Rectal smooth muscle tissue (tissue), 1 donor: ENCODE measurements around the gene SERAC1.

Experiments used
- H3K27ac ChIP-seq: one replicate; pipeline ENCODE4 v1.7.0; 2013; ENCODE audit warnings: low read depth, low read length, inconsistent platforms
- H3K27me3 ChIP-seq: one replicate; pipeline ENCODE4 v1.7.0; 2013; ENCODE audit warnings: low read length; ENCODE audit not compliant: control insufficient read depth, insufficient read depth
- H3K36me3 ChIP-seq: one replicate; pipeline ENCODE4 v1.7.0; 2013; ENCODE audit warnings: low read length; ENCODE audit not compliant: control insufficient read depth, insufficient read depth
- H3K4me1 ChIP-seq: one replicate; pipeline ENCODE4 v1.7.0; 2013; ENCODE audit warnings: low read length; ENCODE audit not compliant: control insufficient read depth, insufficient read depth
- H3K4me3 ChIP-seq: one replicate; pipeline ENCODE4 v1.7.0; 2013; ENCODE audit warnings: low read length
- H3K9ac ChIP-seq: one replicate; pipeline ENCODE4 v1.7.0; 2013; ENCODE audit warnings: low read length

The SERAC1 gene

DNA sequence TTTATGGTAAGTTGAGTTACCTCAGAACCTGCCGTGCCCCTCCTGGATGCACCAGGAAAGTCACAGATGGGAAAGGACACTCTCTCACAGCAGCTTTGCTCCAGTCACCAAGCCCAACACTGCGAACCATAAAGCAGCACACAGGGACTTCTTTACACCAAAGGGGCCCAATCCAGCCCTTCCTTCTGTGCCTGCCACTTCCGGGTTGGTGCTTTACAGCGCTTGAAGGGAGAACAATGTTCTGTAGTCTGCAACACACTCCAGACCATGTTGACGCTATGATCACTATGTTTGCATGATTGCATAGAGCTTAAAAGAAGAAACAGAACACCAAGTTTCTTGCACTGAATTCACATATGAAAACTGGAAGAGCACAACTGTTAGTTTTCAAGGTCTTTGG lies 57.1 kb downstream of the SERAC1 start:
- H3K27ac ChIP-seq: no peak overlapping the region
- H3K4me1 ChIP-seq: no peaks in the 10 kb centered on the region
- no peak overlapping the region for H3K9ac ChIP-seq
- no peak overlapping the region for H3K4me3 ChIP-seq
- H3K36me3 ChIP-seq: no peaks in the 10 kb centered on the region
- H3K27me3 ChIP-seq: no peaks in the 10 kb centered on the region

DNA sequence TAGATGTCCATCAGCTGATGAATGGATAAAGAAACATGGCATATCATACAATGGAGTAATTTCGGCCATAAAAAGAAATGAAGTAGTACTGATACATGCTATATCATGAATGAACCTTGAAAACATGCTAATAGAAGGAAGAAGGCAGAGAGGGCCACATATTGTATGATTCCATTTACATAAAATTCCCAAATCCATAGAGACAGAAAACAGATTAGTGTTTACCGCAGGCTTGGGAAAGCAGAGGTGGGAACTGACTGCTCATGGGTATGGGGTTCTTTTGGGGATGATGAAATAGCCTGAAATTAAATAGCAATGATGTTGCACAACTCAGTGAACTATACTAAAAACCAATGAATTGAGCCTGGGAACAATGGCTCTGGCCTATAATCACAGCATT lies 58.3 kb downstream of the SERAC1 start:
- Histone ChIP-seq H3K4me1 (no peaks in the 10 kb centered on the region), H3K4me3 (no peak overlapping the region), H3K27ac (no peak overlapping the region), H3K9ac (no peak overlapping the region), H3K36me3 (no peaks in the 10 kb centered on the region), H3K27me3 (no peaks in the 10 kb centered on the region)

DNA sequence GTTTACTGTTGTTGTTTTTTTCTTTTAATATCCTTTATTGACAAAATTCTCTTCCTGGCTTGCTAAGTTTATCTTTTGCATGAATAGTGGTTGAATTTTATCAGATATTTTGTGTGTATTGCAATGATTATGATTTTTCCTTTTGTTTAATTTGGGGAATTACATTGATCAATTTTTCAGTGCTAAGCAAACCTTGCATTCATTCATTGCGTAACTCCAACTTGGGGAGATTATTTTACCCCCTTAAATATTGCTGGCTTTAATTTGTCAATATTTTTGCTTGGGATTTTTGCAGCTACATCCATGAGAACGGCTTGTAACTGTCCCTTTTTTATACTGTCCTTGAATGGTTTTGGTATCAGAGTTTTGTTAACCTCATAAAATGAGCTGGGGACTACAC lies 63.4 kb downstream of the SERAC1 start:
- Histone ChIP-seq H3K27me3 (no peaks in the 10 kb centered on the region), H3K4me3 (no peak overlapping the region), H3K27ac (no peak overlapping the region), H3K4me1 (no peaks in the 10 kb centered on the region), H3K36me3 (no peaks in the 10 kb centered on the region), H3K9ac (no peak overlapping the region)

DNA sequence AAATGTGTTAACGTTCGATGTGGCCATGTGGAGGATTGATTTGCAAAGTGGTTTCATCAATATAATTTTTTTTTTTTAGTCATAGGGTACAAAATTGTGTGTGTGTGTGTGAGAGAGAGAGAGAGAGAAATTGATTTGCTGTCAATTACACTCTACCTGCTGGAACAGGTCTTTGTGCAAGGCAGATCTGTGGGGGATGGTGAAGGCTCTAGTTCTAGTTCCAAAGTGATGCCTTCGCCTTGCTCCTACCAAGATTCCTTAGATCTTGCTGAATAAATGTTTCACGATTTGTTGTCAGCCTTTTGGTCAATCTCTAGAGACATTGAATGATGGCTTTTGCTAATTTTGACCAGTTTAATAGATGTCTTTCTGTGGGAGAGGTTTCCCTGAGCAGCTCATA lies 64.8 kb downstream of the SERAC1 start:
- H3K4me1 ChIP-seq: no peaks in the 10 kb centered on the region
- H3K36me3 ChIP-seq: no peaks in the 10 kb centered on the region
- no peak overlapping the region for H3K9ac ChIP-seq
- no peak overlapping the region for H3K4me3 ChIP-seq
- no peaks in the 10 kb centered on the region for H3K27me3 ChIP-seq
- H3K27ac ChIP-seq: no peak overlapping the region

DNA sequence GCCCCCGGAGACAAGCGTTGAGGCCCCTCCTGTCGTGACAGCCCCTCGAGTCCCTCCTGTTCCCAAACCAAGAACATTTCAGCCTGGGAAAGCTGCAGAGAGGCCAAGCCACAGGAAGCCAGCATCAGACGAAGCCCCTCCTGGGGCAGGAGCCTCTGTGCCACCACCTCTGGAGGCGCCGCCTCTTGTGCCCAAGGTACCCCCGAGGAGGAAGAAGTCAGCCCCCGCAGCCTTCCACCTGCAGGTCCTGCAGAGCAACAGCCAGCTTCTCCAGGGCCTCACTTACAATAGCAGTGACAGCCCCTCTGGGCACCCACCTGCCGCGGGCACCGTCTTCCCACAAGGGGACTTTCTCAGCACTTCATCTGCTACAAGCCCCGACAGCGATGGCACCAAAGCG lies 72.4 kb downstream of the SERAC1 start:
- no peak overlapping the region for H3K27ac ChIP-seq

DNA sequence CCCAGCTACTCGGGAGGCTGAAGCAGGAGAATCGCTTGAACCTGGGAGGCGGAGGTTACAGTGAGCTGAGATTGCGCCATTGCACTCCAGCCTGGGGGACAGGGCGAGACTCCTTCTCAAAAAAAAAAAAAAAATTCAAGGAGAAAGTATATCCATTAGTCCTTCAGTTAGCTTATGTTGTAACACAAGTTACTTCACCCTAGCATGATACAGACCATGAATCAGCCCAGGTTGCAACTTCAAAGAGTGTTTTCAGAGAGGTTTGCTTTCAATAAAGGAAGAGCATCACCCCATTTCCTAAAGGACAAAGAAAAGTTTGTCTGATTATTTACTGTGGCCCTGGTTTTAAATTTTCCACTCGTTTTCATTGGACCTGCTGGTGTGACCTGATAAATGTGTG lies 73.0 kb downstream of the SERAC1 start:
- H3K4me1 ChIP-seq: no peaks in the 10 kb centered on the region
- H3K36me3 ChIP-seq: peaks cover 21% of the 10 kb centered on the region
- no peak overlapping the region for H3K4me3 ChIP-seq
- no peaks in the 10 kb centered on the region for H3K27me3 ChIP-seq
- H3K9ac ChIP-seq: no peak overlapping the region
- no peak overlapping the region for H3K27ac ChIP-seq

More for the DNA sequence above, 72.4 kb downstream of the SERAC1 start:
- Histone ChIP-seq H3K9ac (no peak overlapping the region), H3K4me3 (no peak overlapping the region), H3K36me3 (peaks cover 21% of the 10 kb centered on the region), H3K4me1 (no peaks in the 10 kb centered on the region), H3K27me3 (no peaks in the 10 kb centered on the region)

DNA sequence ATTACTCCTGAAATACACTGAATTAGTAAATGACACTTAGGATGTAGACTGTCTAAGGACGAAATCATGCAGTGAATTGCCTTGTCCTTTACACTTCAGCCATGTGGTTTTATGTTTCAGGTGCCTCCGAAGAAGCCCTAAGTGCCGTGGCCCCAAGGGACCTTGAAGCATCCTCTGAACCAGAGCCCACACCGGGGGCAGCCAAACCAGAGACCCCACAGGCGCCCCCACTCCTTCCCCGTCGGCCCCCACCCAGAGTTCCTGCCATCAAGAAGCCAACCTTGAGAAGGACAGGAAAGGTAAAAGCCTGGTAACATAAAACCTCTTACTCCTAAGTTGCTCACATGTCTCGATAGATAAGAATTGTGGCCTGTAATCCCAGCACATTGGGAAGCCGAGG lies 75.3 kb downstream of the SERAC1 start:
- no peak overlapping the region for H3K27ac ChIP-seq
- H3K36me3 ChIP-seq: peaks cover 24% of the 10 kb centered on the region
- H3K9ac ChIP-seq: no peak overlapping the region
- no peak overlapping the region for H3K4me3 ChIP-seq
- H3K27me3 ChIP-seq: no peaks in the 10 kb centered on the region
- H3K4me1 ChIP-seq: no peaks in the 10 kb centered on the region

DNA sequence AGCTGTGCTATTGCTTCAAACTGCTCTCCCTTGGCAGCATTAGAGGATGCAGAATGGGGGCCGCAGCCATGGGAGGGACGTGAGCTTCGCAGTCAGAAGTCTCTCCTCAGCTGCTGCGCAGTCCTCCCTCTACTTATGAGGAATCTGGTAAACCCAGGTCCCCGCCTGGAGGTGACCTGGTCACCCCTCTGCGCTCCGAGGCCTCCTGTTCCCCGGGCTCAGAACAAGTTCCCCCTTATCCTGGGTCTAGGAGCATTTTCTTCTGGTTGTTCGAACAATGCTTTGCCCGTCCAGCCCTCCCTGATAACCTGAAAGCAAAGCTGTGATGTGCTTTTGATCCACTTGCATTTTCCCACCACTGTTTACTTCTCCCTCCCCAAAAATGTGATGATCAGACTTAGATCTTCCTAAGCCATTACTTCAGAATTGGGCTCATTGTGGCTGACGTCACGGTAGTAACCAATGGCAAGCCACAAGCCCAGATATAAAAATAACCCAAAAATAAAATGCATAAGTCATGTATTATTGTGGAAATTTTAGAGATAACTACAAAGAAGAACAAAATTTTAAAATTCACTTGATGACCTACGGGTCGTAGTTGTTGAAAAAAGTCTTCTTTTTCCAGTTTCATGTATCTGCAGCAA lies 80.7 kb downstream of the SERAC1 start:
- H3K36me3 ChIP-seq: peaks cover 23% of the 10 kb centered on the region
- H3K27ac ChIP-seq: peak overlapping the region; percentile 33
- H3K4me3 ChIP-seq: no peak overlapping the region
- peaks cover 6% of the 10 kb centered on the region for H3K4me1 ChIP-seq
- no peaks in the 10 kb centered on the region for H3K27me3 ChIP-seq
- H3K9ac ChIP-seq: no peak overlapping the region

DNA sequence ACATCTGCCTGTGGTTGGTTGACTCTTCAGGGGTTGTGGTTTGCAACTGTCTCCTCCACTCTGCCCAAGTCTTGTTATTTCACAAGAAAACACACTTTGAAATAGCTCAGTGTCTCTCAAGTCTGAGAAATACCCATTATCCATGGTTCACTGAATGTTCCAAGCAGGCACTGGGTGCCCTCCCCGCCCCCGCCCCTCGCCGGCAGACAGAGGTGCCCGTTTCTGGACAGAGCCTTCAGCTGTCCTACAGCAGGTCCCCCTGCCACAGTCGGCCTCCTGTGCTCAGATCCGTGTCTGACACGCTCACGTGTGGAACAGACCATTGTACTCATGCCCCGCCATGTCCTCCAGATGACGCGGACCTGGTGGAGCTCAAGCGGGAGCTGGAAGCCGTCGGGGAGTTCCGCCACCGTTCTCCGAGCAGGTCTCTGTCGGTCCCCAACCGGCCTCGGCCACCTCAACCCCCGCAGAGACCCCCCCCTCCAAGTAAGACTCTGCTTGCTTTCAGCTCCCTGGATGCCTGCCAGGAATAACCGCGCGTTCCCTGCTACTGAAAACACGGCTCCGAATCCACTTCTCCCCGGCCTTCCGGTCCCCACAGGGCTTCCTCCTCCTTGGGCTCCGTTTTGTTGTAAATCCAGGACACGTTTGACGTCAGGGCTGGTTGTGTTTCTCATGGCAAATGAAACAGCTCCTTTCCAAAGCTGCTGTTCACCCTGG lies 81.4 kb downstream of the SERAC1 start:
- H3K4me3 ChIP-seq: no peak overlapping the region
- H3K27me3 ChIP-seq: no peaks in the 10 kb centered on the region
- no peak overlapping the region for H3K9ac ChIP-seq
- peaks cover 6% of the 10 kb centered on the region for H3K4me1 ChIP-seq
- peaks cover 24% of the 10 kb centered on the region for H3K36me3 ChIP-seq
- H3K27ac ChIP-seq: peak overlapping the region; percentile 33

DNA sequence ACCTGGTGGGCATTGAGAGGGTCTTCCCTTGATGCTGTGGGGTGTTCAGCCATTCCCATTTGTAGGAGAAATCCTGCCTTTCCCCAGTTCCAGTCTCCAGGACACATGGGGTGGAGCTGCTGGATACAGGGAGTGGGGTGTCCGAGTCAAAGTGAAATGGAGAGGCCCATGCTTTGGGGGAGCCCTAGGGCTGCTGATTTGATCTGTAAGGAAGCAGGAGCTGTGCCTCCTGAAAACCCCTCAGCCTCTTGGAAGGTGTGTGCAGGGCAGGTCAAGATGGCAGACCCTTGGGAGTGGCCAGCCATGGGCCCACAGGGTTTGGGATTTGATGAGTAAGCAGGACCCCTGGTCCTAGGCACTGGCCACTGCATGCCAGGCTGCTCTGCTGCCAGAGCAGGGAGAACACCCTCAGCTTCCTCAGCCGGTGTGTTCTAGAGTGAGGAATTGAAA lies 82.0 kb downstream of the SERAC1 start:
- Histone ChIP-seq H3K27ac (peak overlapping the region; percentile 33), H3K36me3 (peaks cover 24% of the 10 kb centered on the region), H3K4me1 (peaks cover 6% of the 10 kb centered on the region), H3K9ac (no peak overlapping the region), H3K27me3 (no peaks in the 10 kb centered on the region), H3K4me3 (no peak overlapping the region)

DNA sequence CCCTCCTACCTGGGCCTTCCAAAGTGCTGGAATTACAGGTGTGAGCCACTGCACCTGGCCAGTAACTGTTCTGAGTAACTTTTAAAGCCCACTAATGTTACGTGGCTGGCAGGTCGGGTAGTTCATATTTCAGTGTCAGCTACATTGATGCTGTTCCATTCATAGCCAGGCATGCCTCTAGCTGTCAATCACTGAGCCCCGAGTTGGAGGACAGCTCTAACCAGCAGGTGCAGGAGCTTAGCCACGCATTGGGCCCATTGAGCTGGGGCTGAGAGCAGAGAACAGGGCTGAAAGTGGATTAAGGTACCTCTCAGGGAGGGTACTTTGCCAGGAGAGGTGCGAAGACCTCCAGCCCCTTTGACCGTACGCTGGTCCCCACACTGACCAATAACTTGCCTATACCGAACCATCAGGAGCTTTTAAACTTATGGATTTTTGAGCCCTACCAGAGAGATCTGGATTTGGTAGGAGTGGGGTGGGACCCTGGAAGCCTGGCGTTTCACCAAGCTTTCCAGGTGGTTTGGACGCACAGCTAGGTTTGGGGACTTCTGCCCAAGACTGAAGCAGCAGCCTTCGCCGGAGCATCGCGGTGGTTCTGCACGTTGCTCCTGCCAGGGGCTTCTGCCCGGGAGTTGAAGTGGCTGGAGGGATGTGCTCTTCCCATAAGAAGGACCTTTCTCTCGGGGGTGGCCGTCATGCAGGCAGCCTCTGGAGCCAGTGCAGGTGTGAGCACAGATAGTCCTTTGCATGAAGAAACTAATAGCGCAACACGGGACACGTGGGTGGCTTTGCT lies 82.6 kb downstream of the SERAC1 start:
- no peak overlapping the region for H3K4me3 ChIP-seq
- peaks cover 6% of the 10 kb centered on the region for H3K4me1 ChIP-seq
- no peak overlapping the region for H3K9ac ChIP-seq
- H3K27me3 ChIP-seq: no peaks in the 10 kb centered on the region
- no peak overlapping the region for H3K27ac ChIP-seq
- peaks cover 24% of the 10 kb centered on the region for H3K36me3 ChIP-seq

DNA sequence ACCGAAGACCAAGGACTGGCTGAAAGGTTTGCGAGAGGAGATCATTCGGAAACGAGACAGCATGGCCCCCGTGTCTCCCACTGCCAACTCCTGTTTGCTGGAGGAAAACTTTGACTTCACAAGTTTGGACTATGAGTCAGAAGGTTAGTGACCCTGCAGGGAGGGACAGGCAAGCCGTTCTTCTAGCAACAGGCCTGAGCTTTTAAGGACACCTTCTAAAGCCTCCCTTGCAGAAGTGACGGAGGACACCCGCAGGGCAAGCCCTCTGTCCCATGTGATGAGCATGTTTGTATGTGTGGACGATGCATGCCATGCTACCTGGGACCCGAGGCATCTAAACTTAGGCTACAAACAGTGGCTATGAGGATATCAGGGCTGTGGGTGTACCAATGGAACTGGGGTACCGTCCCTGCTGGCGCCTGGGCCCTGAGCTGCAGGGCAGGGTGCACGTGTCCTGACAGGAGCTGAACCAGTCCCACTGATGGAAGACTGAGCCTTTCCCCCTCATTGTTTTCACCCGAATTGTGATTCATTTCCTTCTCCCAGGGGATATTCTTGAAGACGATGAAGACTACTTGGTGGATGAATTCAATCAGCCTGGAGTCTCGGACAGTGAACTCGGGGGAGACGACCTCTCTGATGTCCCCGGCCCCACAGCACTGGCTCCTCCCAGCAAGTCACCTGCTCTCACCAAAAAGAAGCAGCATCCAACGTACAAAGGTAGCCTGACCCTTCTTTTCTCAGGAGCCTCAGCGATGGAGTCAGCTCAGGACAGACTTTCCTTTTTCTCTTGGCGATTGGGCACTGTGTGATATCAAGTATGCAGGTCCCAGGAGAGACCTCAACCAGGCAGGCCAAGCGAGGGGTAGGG lies 84.4 kb downstream of the SERAC1 start:
- Histone ChIP-seq H3K27me3 (no peaks in the 10 kb centered on the region), H3K4me3 (no peak overlapping the region), H3K27ac (no peak overlapping the region), H3K36me3 (peaks cover 21% of the 10 kb centered on the region), H3K4me1 (peaks cover 6% of the 10 kb centered on the region), H3K9ac (no peak overlapping the region)
